Jurkat, Clone E6-1 (cell line): ENCODE data around the gene B3GALNT1. TPM values are rescaled to one million over a fixed set of nuclear protein-coding genes. Genes with fewer than 3 reads are reported as not detected.
A peak's percentile ranks its signal among the peaks of the same experiment; 100 is the strongest.

Source experiments
- DNase-seq: peaks from one replicate; pipeline ENCODE4 v3.0.0-alpha.2; 2011; ENCODE audit warnings: low read depth, low spot score
- H3K4me3 ChIP-seq: 2 replicates; pipeline ENCODE4 v1.5.1; 2011; ENCODE audit warnings: mild to moderate bottlenecking, low read length, control low read depth, moderate library complexity
- polyA plus RNA-seq: library from polyadenylated mRNA; unstranded; fragments of >200 nt; gene quantifications from one replicate; pipeline ENCODE4 v1.2.1, GENCODE V29; 2012; ENCODE audit warnings: missing spikeins; ENCODE audit not compliant: insufficient read length, insufficient read depth

Gene B3GALNT1
- not detected for polyA plus RNA-seq

- DNase-seq, result no peak
- H3K4me3 ChIP-seq, result no peak within 1 kb of the TSS
These were observed at the start of gene B3GALNT1 for GRCh38 chr3:161104561-161105551. TSS of gene B3GALNT1 (minus strand) at chr3:161105349. CDS start at chr3:161086754, 18,595 bp downstream.

- no peak for DNase-seq
- no peak overlapping the region for H3K4me3 ChIP-seq
These were observed 48.3 kb upstream of the B3GALNT1 start for GRCh38 chr3:161153480-161153879.

GRCh38 chr3:161150001-161150525 lies 44.9 kb upstream of the B3GALNT1 start:
- no peak overlapping the region for H3K4me3 ChIP-seq
- DNase-seq, result no peak

- no peak overlapping the region for H3K4me3 ChIP-seq
- no peak for DNase-seq
These were observed 44.4 kb upstream of the B3GALNT1 start for GRCh38 chr3:161149529-161149928.

- no peak for DNase-seq
- no peak overlapping the region for H3K4me3 ChIP-seq
These were observed 43.8 kb upstream of the B3GALNT1 start for GRCh38 chr3:161148832-161149475.

GRCh38 chr3:161142486-161142885 lies 37.3 kb upstream of the B3GALNT1 start:
- no peak overlapping the region for H3K4me3 ChIP-seq
- DNase-seq, result no peak

- DNase-seq, result no peak
- no peak overlapping the region for H3K4me3 ChIP-seq
These were observed 34.5 kb upstream of the B3GALNT1 start for GRCh38 chr3:161139686-161140085.

GRCh38 chr3:161137260-161137659 lies 32.1 kb upstream of the B3GALNT1 start:
- H3K4me3 ChIP-seq, result no peak overlapping the region
- no peak for DNase-seq

GRCh38 chr3:161132391-161132790 lies 27.2 kb upstream of the B3GALNT1 start:
- DNase-seq, result no peak

GRCh38 chr3:161126495-161126894 lies 21.3 kb upstream of the B3GALNT1 start:
- no peak overlapping the region for H3K4me3 ChIP-seq
- no peak for DNase-seq

More at GRCh38 chr3:161132391-161132790, 27.2 kb upstream of the B3GALNT1 start:
- no peak overlapping the region for H3K4me3 ChIP-seq

- no peak for DNase-seq
- H3K4me3 ChIP-seq, result no peak overlapping the region
These were observed 12.5 kb upstream of the B3GALNT1 start for GRCh38 chr3:161117646-161118045.

- DNase-seq, result no peak
These were observed 3.7 kb upstream of the B3GALNT1 start for GRCh38 chr3:161108840-161109239.

GRCh38 chr3:161107311-161107710 lies 2.2 kb upstream of the B3GALNT1 start:
- DNase-seq, result no peak
- H3K4me3 ChIP-seq, result no peak overlapping the region

More at GRCh38 chr3:161108840-161109239, 3.7 kb upstream of the B3GALNT1 start:
- no peak overlapping the region for H3K4me3 ChIP-seq

- DNase-seq, result no peak
- no peak overlapping the region for H3K4me3 ChIP-seq
These were observed 1.3 kb downstream of the B3GALNT1 start for GRCh38 chr3:161103776-161104385.

- H3K4me3 ChIP-seq, result no peak overlapping the region
- DNase-seq, result no peak
These were observed 3.5 kb downstream of the B3GALNT1 start for GRCh38 chr3:161101609-161102008.

- no peak for DNase-seq
These were observed 4.2 kb downstream of the B3GALNT1 start for GRCh38 chr3:161100994-161101393.

GRCh38 chr3:161096771-161097367 lies 8.3 kb downstream of the B3GALNT1 start:
- peak; percentile 28 for DNase-seq
- H3K4me3 ChIP-seq, result no peak overlapping the region

More at GRCh38 chr3:161100994-161101393, 4.2 kb downstream of the B3GALNT1 start:
- no peak overlapping the region for H3K4me3 ChIP-seq

GRCh38 chr3:161093895-161094294 lies 11.3 kb downstream of the B3GALNT1 start:
- no peak for DNase-seq

GRCh38 chr3:161084277-161084676 lies 20.9 kb downstream of the B3GALNT1 start:
- no peak overlapping the region for H3K4me3 ChIP-seq
- no peak for DNase-seq

More at GRCh38 chr3:161093895-161094294, 11.3 kb downstream of the B3GALNT1 start:
- no peak overlapping the region for H3K4me3 ChIP-seq
